HCT116 (cell line): ENCODE results near the gene COG2. TPM values are rescaled to one million over a fixed set of nuclear protein-coding genes. Genes with fewer than 3 reads are reported as not detected.

ENCODE experiments used
- ATAC-seq: fragments of 200-7000 bp; cut with Tn5 transposase; 2 replicates; pipeline ENCODE4 v1.9.1; 2020; ENCODE audit warnings: mild to moderate bottlenecking, moderate library complexity
- BruUV-seq: library from RNA; stranded (reverse); fragments of 400-500 nt; replicated peaks from 2 replicates; lab custom pipeline; 2021; lab: Mats Ljungman, UMichigan
- CTCF ChIA-PET: fragments of 300-600 bp; sonication (Branson Sonifier 250); formaldehyde crosslinking; loops from one replicate; lab custom pipeline; 2021; ENCODE audit warnings: antibody characterized with exemption; lab: Charles Lee
- POLR2A ChIA-PET: fragments of 300-600, 350-600 bp; sonication (Branson Sonifier 250); formaldehyde crosslinking; loops from one replicate; lab custom pipeline; 2021; ENCODE audit warnings: antibody characterized with exemption; lab: Charles Lee
- RAD21 ChIA-PET, 2 experiments: fragments of 300-600 bp; sonication (Branson Sonifier 250); formaldehyde crosslinking; loops; one replicate each; lab custom pipeline; 2023; ENCODE audit warnings: low total read pairs in 2 of 2; ENCODE audit not compliant: uncharacterized antibody in 2 of 2, unreplicated experiment in 2 of 2, low non-redundant PET in 1 of 2; lab: Charles Lee
- DNase-seq: peaks from one replicate; pipeline ENCODE4 v3.0.0-alpha.2; 2010; ENCODE audit warnings: low read depth, low spot score
- H2AFZ ChIP-seq: fragments of 200-600 bp; shearing (Covaris generic), sonication (generic); 2 replicates; pipeline ENCODE4 v1.6.1; 2017; ENCODE audit warnings: low read depth, mixed run types, mixed read lengths, antibody characterized with exemption, low read length; ENCODE audit not compliant: poor library complexity, severe bottlenecking
- H3K27ac ChIP-seq: 2 replicates; pipeline ENCODE4 v1.5.1; 2012; ENCODE audit warnings: low read depth, low read length
- H3K27me3 ChIP-seq: fragments of 200-600 bp; sonication (generic); 2 replicates; pipeline ENCODE4 v1.6.1; 2016; ENCODE audit warnings: mixed run types, low read length, mixed read lengths; ENCODE audit not compliant: insufficient read depth
- H3K36me3 ChIP-seq, 2 experiments: fragments of 200-500 bp in 1 of 2; fragments of 200-600 bp in 1 of 2; sonication (Bioruptor generic) in 1 of 2; sonication (generic) in 1 of 2; 2 replicates each; pipeline versions ENCODE4 v1.5.1 to v1.6.1; 2014 to 2016; ENCODE audit warnings: low read length in 2 of 2, inconsistent platforms in 1 of 2, mixed read lengths in 1 of 2, mixed run types in 1 of 2; ENCODE audit not compliant: insufficient read depth in 2 of 2, control insufficient read depth in 1 of 2
- H3K4me1 ChIP-seq, 2 experiments: fragments of 200-600 bp in 1 of 2; sonication (generic) in 1 of 2; 2 replicates each; pipeline versions ENCODE4 v1.5.1 to v1.6.1; 2012 to 2017; ENCODE audit warnings: low read length in 2 of 2, inconsistent platforms in 1 of 2, mild to moderate bottlenecking in 1 of 2, mixed read lengths in 1 of 2, mixed run types in 1 of 2, moderate library complexity in 1 of 2; ENCODE audit not compliant: insufficient read depth in 2 of 2, control insufficient read depth in 1 of 2
- H3K4me2 ChIP-seq: fragments of 200-600 bp; sonication (generic); 2 replicates; pipeline ENCODE4 v1.6.1; 2017; ENCODE audit warnings: mixed run types, low read length, mixed read lengths
- H3K4me3 ChIP-seq, 2 experiments: fragments of 200-600 bp in 1 of 2; sonication (generic) in 1 of 2; replicated peaks in 1 of 2; 2 replicates each; pipeline ENCODE4 v1.5.1; 2011 to 2016; ENCODE audit warnings: low read length in 2 of 2, control low read depth in 1 of 2, low read depth in 1 of 2, mild to moderate bottlenecking in 1 of 2, mixed read lengths in 1 of 2, mixed run types in 1 of 2
- H3K79me2 ChIP-seq: fragments of 200-600 bp; sonication (generic); 2 replicates; pipeline ENCODE4 v1.6.1; 2017; ENCODE audit warnings: mild to moderate bottlenecking, mixed run types, low read length, moderate library complexity, mixed read lengths; ENCODE audit not compliant: insufficient read depth
- H3K9ac ChIP-seq: fragments of 200-600 bp; sonication (generic); 2 replicates; pipeline ENCODE4 v1.6.1; 2016; ENCODE audit warnings: low read length, mixed read lengths
- H3K9me2 ChIP-seq: fragments of 200-600 bp; sonication (generic), shearing (Covaris generic); 2 replicates; pipeline ENCODE4 v1.6.1; 2017; ENCODE audit warnings: mixed run types, mild to moderate bottlenecking, moderate library complexity; ENCODE audit not compliant: insufficient read depth
- H3K9me3 ChIP-seq, 2 experiments: fragments of 200-500 bp in 1 of 2; fragments of 200-600 bp in 1 of 2; sonication (Bioruptor generic) in 1 of 2; sonication (generic) in 1 of 2; 2 replicates each; pipeline ENCODE4 v1.6.1; 2014 to 2017; ENCODE audit warnings: low read length in 2 of 2, mixed read lengths in 2 of 2, inconsistent platforms in 1 of 2, low read depth in 1 of 2, mild to moderate bottlenecking in 1 of 2, mixed run types in 1 of 2, moderate library complexity in 1 of 2; ENCODE audit not compliant: control insufficient read depth in 1 of 2, insufficient read depth in 1 of 2
- H4K20me1 ChIP-seq: fragments of 200-600 bp; sonication (generic), shearing (Covaris generic); 2 replicates; pipeline ENCODE4 v1.6.1; 2017; ENCODE audit warnings: mixed run types, mild to moderate bottlenecking, moderate library complexity; ENCODE audit not compliant: insufficient read depth
- CBX3 ChIP-seq: IDR thresholded peaks from 2 replicates; pipeline ENCODE4 v1.6.1; 2012; ENCODE audit warnings: low read depth
- EGR1 ChIP-seq: IDR thresholded peaks from 2 replicates; pipeline ENCODE4 v1.6.1; 2012; ENCODE audit warnings: low read depth
- EZH2 ChIP-seq: fragments of 200-600 bp; sonication (generic); IDR thresholded peaks from 2 replicates; pipeline ENCODE4 v1.6.1; 2017; ENCODE audit warnings: antibody characterized with exemption, mixed run types
- MAX ChIP-seq: IDR thresholded peaks from 2 replicates; pipeline ENCODE4 v1.6.1; 2012
- POLR2A ChIP-seq: IDR thresholded peaks from 2 replicates; pipeline ENCODE4 v1.7.0; 2011; ENCODE audit warnings: borderline replicate concordance; ENCODE audit not compliant: insufficient read depth, insufficient read length; ENCODE audit errors: extremely low read depth
- RAD21 ChIP-seq: IDR thresholded peaks from 2 replicates; pipeline ENCODE4 v1.6.1; 2012; ENCODE audit warnings: low read depth, mild to moderate bottlenecking
- REST ChIP-seq: IDR thresholded peaks from 2 replicates; pipeline ENCODE4 v1.6.1; 2012; ENCODE audit warnings: low read depth
- ZBTB33 ChIP-seq: IDR thresholded peaks from 2 replicates; pipeline ENCODE4 v1.6.1; 2011; ENCODE audit warnings: mild to moderate bottlenecking, low read length, moderate library complexity; ENCODE audit not compliant: insufficient replicate concordance; ENCODE audit errors: extremely low read depth
- intact Hi-C: fragments of 100-400 bp; cut with micrococcal nuclease; formaldehyde crosslinking; loops from 2 replicates; pipeline ENCODE4 v1.10.0; 2022
- total RNA-seq: library from RNA; stranded (reverse); gene quantifications from one replicate; pipeline ENCODE4 v1.2.1, GENCODE V29; 2021; ENCODE audit not compliant: unreplicated experiment

COG2 gene
- total RNA-seq, 1 experiment from 2014 or later = 28.6 TPM

DNA sequence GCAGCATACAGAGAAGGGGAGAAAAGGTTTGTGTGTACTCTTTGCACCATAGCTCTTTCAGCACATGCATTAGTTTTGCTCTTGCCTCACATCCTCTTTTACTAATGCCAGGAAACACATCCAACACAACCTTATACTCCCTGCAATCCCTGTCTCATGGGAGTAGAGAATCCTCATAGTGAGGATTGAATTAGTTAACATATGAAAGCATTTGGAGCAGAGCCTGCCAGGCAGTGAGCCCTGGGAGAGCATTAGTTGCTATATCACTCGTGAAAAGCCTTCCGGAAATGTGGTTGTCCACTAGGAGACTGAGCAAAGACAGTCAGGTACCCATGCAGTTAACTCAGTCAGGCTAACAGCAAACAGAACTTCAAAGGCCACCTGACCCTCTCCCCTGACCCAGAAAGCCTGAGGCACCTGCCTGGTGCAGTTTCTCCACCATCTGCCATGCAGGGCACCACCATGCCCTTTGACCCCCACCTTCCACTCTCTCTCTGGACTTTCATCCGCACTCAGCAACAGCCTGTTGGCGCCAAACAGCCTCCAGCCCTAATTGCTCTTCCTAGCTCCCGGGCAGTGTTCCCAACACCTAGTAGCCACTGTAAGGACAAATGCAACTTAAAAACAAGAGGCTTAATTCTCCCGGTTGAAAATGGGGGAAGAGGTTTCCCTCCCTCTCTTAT lies 86.6 kb downstream of the COG2 start:
- Histone ChIP-seq H3K36me3 (no peaks in the 10 kb centered on the region), H2AFZ (no peak overlapping the region), H4K20me1 (no peaks in the 10 kb centered on the region), H3K9me2 (no peaks in the 10 kb centered on the region), H3K4me2 (no peak overlapping the region), H3K4me3 (no peak overlapping the region), H3K9me3 (no peaks in the 10 kb centered on the region; a peak in 1 of 4 replicates), H3K27me3 (no peaks in the 10 kb centered on the region), H3K9ac (no peak overlapping the region), H3K27ac (no peak overlapping the region), H3K79me2 (no peaks in the 10 kb centered on the region), H3K4me1 (no peaks in the 10 kb centered on the region)
- intact Hi-C loops = no loop called here
- no peak for DNase-seq
- TF ChIP-seq EZH2 = no peak
- no peak for TF ChIP-seq EGR1
- TF ChIP-seq ZBTB33 = no peak
- no peak for TF ChIP-seq CBX3
- TF ChIP-seq POLR2A = no peak
- no peak for TF ChIP-seq REST
- no peak for TF ChIP-seq MAX
- TF ChIP-seq RAD21 = no peak
- CTCF ChIA-PET = no interaction called here
- RAD21 ChIA-PET = no interaction called here
- ATAC-seq = no peak
- POLR2A ChIA-PET = no interaction called here
- no TSS peak for BruUV-seq
